GM19463 (cell line): Measurements from ENCODE around the gene VGF.

Source experiments
- ATAC-seq: cut with Tn5 transposase; IDR thresholded peaks from one replicate; pipeline ENCODE4 v1.9.1; 2021; ENCODE audit warnings: mild to moderate bottlenecking, moderate library complexity; ENCODE audit not compliant: unreplicated experiment

VGF gene

DNA sequence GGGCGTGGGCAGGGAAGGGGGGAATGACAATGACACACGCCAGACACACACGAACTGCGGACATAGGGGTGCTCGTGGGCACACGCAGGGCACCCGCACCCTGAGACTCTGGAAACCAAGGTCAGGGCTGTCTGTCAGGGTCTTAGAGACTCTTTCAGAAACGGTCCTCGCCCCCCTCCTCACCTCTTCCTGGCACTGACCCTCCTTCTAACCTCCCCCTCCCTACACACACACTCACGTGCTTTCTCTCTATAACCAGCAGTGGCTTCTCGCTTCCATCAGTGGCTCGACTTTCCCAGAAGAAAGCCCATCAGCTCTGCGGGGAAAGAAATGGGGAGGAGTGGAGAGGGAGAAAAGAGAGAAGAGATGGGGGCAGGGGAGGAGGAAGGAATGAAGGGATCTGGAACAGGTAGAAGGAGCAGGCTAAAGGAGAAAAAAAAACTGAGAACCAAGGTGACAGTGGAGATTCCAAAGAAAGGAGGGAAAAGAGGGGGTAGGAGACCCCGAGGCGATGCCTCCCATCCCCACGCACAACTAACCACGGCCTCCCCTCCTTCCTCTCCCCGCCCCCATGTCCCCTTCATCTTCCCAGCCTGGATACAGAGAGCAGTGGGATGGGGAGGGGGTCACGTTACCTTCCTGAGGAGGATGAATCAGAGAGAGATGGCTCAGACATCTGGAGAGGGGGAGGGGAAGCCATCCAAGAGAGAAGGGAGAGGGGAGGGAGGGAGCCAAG is 1.7 kb upstream of the VGF start:
- no peak for ATAC-seq

DNA sequence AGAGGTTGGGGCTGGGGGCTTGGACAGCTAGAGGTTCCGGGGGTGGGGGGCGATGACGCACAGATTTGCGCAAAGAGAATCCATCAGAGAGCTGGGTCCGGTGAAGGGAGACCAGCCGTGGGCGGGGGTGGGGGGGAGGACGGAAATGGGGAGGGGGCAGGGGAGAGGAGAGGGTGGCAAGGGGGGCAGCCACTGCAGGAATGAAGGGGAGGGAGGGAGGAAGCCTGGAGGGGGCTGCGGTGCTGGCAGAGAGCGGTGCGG is 1.2 kb upstream of the VGF start:
- no peak for ATAC-seq

DNA sequence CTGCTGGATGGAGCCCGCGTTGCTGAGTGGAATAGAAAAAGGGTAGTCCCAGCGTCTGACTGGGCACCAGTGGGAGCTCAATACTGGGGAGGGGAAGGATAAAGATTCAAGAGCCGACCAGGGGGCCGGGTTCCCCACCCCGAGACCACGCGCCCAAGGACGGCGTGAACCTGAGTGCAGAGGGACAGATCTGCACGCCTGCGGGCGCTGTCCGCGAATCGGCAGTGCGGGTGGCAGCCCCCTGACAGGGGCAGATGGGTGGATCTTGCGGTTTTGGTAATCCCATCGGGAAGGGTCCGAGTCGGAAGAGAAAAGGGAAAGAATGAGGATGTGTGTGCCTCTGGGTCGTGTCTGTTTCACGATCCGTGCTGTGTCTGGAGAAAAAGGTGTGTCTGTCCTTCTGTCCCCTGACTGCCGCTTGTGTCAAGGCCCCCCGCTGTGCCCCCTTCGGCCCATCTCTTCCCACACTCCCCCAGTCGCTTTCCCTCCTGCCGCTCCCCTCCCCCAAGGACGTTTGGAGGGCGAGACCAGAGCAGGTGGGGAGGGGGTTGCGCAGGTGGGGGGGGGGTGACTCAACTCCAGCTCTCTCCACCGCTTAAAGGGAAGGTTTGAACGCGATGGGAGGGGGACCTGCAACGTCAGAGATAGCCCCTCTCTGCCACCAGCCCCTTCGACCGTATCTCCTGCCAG is 734 bp upstream of the VGF start:
- no peak for ATAC-seq

DNA sequence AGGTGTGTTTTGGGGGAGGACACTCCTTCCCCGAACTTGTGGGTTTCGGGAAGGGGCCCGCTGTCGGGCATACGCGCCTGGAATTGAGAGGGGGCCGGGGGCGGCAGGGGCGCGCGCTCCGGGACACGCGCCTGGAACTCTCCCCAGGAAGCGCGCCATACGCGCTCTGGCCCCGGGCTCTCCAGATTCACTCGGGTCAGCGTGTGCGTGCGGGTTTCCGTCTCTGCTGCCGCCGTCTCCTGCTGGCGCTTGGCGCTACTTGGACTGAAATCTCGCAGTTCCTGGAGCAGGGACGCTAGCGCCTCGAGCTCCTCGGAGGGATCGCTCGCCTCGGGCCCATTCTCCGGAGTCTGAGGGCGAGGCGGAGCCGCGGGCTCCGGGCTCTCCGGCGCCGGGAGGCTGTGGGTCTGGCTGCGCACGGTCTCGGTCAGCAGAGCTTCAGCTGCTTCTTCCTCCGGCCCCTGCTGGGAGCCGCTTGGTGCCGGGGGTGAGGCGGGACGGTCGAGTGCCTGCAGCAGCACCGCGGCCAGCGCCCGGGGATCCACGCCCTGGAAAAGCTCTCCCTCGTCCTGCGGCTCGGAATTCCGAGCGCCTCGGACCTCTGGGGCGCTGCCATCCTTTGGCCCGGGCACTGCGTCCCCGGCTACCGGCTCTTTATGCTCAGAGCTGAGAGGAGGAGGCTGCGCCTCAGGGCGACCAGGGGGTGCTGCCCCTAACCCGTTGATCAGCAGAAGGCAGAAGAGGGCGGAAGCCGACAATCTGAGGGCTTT is 1.1 kb downstream of the VGF start:
- no peak for ATAC-seq

DNA sequence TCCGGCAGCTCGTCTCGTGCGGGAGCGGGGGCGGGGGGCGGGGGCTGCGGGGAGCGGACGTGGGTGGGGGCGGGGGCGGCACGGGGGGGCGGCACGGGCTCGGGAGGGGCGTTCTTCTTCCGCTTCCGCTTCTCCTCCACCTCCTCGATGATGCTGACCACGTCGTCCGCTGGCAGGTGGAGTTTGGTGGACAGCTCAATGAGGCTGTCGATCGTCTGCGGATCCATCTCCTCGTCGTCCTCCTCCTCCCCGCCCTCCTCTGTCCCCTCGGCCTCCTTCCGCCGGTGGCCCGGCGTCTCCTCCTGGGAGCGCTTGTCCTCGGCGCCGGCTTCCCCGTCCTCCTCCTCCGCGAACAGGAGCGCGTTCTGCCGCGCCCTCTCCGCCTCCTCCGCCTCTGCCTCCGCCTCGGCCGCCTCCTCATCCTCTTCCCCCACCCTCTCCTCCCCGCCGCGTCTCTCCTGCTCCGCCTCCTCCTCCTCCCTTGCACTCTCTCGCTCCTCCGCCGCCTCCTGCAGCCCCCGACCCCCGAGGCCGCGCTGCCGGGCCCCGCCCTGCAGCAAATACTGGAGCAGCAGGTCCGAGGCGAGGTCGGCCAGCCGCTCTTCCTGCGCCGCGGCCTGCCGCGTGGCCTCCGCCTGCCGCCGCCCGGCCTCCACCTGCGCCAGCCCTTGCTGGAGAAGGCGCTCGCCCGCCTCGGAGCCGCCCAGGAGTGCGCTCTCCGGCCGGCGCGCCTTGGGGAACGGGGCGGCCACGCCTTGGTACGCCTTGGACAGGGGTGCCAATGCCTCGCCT is 1.9 kb downstream of the VGF start:
- ATAC-seq = no peak

DNA sequence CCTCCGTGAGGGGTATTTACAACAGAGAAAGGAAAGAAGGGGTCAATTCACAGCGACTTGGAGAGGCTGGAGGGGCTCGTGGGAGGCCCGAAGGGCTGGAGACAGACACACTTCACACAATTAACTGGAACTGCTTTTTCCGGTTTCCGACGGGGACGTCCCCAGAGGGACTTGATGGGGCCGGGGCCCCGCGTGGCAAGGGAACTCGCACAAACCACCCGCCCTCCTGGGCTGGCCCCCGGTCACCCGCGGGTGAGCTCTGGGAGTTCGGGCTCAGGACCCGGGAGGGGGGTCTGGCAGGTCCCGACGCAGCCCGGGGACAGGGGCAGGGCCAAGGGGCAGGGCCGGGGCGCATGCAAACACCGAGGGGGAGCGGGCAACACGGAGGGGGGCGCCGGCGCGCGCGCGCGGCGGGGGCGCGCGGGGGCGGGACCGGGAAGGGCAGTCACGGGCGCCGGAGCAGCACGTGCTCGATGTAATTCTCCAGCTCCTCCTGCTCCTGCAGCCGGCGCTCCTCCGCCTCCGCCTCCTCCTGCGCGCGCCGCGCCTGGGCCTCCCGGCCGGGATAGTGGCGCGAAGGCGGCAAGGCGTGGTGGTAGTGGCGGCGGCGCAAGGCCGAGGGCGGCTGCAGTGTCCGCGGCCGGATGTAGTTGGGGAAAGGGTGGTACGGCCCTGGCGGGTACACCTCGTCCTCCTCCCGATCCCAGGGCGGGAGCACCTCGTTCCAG is 2.7 kb downstream of the VGF start:
- no peak for ATAC-seq

DNA sequence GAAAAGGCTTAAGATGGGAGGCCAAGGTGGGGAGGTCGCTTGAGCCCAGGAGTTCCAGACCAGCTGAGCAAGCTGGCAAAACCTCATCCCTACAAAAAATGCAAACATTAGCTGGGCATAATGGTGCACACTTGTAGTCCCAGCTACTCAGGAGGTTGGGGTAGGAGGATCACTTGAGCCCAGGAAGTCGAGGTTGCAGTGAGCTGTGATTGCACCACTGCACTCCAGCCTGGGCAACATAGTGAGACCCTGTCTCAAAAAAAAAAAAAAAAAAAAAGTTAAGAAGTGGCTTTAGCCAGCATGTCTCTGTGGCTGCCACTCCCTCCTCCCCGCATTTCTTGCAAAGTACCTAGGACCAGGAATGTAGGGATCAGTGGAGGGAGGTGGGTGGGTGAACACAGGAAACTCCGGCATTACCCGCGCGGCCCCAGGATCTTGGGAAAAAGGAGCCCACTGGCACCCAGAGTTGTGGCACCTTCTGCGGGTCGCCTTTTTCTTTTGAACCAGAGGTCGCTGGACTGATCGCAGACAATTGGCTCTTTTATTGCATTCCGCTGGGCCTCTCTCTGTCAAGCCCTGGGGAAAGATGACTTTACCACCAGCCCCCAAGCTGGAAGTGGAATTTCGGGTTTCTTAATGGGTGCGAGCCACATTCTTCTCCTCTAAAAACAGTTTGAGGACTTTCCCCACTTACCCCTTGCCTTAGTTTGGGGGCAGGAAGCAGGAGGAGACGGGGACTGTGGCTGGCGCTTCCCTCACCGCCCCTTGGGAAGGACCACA is 3.5 kb downstream of the VGF start:
- ATAC-seq = no peak

DNA sequence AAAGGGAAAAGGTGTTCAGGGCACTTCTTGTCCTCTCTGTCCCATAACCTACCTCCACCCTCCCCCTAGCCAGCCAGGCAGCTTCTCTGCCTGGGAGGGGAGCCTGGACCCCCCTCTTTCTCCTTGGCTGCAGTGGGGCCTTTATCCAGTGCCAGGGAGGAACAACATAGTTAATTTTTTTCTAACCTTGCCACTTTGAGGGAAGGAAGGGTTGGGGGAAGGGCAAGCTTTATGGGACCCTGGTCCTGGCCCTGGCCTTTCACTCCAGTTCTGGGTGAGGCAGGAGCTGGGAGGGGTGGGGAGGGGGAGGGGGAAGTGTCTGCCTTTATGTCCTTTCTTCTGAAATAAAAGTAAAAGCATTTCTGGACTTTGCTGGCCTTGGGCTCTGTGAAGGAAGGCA is 4.5 kb downstream of the VGF start:
- ATAC-seq = no peak

DNA sequence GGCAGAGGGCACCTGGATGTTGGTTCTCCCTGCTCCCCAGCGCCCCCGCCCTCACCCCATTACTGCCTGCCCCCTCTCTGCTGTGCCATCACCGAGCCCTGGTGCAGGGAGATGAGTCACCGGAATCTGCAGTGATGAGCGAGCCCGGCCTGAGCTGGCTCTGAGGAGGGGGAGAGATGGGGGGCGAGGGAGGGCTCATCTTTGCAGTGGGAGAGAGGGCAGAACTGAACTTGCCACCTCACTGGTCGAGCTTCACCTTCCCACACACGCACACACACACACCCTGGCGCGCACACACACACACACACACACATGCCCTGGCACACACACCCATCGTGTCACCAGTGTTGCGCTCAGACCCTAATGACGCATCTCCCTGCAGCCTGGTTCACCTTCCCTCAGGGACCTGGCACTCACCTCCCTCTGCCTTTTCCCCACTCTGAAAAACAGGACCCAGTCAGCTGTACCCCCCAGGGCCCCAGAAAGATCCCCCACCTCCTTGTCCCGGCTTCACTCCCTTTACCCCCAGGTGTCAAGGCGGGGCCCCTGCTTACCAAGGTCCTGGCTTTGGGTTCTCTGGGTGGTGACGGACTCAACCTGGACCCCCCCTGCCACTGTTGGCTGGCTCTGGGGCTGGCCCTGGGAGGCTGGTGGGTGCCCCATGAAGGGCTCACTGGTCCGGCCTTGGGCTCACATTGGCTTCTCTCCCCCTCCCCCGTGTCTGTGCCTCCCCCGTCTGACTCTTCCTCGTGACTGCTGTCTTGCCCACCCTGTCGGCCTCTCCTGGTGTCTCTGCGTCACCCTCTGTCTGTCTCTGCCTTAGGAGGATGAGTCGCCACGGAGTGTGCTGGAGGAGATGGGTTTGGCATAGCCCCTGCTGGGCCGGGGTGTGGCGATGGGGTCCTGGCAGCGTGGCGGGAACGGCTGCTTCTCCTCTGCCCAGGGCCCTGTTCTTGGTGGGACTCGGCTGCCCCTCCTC is 5.4 kb downstream of the VGF start:
- ATAC-seq = no peak

DNA sequence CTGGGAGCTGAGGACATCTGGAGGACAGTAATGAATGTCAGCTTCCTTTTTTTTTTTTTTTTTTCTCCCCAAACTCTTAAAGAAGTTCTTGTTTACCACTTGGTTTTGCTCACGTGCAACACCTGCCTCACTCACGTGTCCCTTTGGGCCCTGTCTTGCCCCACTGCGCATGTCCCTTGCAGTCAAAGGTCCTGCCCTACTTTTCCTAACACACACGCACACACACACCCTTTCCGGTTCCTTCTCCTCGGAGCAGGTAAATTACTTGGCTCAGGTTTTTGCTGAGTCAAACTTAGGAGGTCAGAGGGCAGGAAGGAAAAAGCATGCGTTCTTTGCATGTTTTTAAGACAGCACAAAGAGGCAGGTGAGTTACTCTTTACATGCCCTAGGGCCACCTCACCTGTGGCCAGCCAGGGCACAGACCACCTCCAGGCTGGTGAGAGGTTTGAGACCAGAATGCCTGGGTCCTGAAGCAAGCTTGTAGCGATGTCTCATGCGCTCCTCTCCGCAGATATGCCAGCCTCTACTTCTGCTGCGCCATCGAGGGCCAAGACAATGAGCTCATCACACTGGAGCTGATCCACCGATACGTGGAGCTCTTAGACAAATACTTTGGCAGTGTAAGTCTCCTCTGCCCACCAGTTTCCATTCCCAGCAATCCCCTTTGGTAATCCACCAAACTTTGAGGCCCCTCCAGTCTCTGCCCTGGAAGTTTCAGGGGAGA is 8.3 kb downstream of the VGF start:
- no peak for ATAC-seq

DNA sequence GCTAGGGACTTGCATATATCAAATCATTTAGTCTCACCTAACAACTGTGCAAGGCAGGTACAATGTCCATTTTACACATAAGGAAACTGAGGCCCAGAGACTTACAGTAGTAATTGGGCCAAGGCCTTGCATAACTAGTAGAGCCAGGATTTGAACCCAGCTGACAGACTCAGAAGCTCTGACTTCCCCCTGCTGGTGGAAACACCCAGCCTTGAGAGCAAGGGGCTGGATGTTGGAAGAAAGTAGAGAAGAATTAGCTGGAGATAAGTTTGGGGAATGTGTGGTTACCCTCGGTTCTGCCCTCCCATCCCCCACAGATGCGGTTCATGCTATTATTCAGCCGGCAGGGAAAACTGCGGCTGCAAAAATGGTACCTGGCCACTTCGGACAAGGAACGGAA is 9.1 kb downstream of the VGF start:
- no peak for ATAC-seq

DNA sequence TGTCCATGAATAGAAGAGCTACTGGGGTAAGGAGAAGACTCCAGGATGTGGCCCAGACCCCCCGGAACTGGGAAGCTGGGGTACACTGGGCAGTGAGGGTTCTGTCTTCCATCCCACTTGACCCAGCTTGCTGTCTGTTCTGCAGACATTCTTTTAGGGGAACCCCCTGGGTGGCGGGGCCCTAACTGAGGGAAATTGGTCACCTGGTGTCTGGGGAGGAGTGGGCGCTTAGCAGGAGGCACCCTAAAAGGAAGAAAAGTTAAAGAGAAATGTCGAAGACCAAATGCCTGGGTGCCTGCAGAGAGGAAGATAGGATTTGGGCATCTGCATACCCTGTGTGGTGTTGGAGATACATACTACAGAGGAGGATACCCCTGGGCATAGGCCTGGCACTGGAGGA is 10.1 kb downstream of the VGF start:
- no peak for ATAC-seq

DNA sequence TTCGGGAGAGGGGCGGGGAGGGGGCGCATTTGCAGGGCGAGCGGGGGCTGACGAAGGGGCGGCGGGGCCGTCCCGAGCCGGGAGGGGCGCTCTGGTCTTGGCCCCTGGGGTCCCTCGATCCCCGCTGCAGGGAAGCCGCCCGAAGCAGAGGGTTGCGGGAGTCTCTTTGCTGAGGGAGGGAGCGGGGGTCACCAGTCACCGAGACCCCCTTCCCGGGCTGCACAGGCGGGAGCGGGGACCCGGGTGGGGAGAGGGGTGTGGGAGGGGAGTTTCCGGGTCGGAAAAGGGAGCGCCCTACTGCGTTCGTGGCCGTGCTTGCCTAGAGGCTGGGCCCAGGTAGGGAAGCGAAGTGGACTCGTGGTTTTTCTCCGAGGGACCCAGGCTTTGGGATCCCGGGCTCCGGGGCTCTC is 10.7 kb downstream of the VGF start:
- ATAC-seq = no peak

DNA sequence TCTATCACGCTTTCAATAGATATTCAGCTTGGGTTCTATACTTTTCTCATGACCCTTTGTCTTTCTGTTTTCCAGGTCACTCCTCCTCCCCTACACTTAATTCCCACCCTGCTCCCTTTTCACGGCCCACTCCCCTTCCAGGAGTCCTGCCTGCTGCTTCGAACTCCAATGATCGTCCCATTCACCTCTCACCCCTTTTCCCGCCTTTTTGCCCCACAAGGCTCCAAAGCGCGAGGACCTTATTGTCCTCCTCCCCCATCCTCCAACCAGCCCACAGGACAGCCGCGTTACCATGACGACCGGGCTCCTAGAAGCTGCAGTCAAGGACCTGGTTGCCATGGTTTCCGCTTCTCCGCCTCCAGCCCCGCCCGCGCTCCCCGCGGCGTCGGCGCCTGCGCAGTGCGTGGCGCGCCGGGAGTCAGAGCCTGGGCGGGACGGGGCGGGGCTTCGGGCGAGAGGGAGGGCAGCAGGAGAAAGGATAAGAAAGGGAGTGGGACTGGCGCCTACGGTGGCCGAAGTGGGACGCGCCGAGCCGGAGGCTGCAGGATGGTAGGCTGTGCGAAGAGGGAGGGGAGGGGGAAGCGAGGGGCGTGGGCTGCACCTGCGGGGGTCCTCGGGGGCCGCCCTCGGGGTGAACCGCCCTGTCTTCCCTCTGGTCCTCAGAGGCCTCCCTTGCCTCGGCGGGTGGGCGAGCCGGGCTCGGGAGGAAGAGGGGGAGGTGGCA is 11.2 kb downstream of the VGF start, which contains the start of gene AP1S1:
AP1S1 (plus strand) TSS at position 508 of the 724 bp plus-strand sequence; CDS start at position 547, 39 bp downstream.
- peak; percentile 87 for ATAC-seq

DNA sequence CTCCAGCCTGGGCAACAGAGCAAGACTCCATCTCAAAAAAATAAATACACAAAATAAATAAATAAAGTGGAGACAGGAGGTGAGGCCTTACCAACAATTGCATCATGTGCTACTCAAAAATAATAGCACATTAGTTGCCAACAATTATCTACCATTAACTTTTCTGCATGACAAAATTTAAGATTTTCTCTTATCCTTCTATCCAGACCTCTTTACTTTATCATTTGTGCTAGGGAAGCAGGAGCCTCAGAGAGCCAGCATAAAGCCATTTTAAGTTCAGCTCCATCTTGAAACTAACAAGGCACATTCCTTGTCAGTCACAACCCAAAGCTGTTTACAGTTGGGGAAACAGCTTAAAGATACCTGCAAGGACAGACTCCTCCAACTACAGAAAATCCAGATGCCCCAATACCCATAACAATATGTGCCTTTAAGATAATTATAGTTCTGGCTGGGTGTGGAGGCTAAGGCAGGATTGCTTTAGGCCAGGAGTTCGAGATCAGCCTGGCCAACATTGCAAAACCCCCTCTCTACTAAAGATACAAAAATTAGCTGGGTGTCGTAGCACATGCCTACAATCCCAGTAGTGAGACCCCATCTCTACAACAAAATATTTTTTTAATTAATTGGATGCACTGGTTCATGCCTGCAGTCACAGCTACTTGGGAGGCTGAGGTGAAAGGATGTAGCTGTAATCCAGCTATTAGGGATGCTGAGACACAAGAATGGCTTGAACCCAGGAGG is 13.3 kb downstream of the VGF start:
- no peak for ATAC-seq

DNA sequence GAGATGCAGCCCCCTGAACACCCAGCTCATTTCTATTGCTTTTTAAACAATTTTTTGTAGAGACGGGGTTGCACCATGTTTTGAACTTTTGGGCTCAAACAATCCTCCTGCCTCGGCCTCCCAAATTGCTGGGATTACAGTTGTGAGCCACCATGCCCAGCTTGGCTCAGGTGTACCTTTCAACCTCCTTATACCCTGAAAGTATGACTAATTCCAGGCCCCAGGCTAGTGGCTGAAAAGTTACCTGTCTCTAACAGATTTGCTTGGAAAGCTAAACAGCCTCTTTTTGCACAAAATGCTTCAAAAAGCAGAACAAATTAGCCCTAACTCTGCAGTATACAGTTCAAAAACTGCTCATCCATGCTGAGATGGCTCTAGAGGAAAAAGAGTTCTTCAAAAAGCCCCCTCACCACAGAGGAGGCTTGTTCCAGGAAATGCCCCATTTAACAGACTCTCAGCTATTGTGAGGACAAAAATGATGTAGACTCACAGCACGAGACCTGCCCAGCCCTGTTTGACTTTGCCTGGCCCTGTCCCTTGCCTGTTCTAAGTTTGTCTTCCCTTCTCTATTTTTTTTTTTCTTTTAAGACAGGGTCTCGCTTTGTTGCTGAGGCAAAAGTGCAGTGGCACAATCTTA is 24.5 kb downstream of the VGF start:
- no peak for ATAC-seq
